Calu3 (cell line): ENCODE data around the gene SORBS1. TPM values are rescaled to one million over a fixed set of nuclear protein-coding genes. Genes with fewer than 3 reads are reported as not detected.

ENCODE experiments used
- BruUV-seq: library from RNA; stranded (reverse); fragments of 400-500 nt; replicated peaks from 2 replicates; lab custom pipeline; 2021; lab: Mats Ljungman, UMichigan
- CTCF ChIA-PET: fragments of 300-600 bp; sonication (Branson Sonifier 250); formaldehyde crosslinking; loops from one replicate; lab custom pipeline; 2022; ENCODE audit warnings: antibody characterized with exemption; lab: Charles Lee
- DNase-seq: peaks from one replicate; pipeline ENCODE4 v3.0.0; 2022
- H3K27ac Mint-ChIP-seq: one replicate; pipeline ENCODE4 v1.8.0; 2022; ENCODE audit warnings: mixed read lengths; ENCODE audit not compliant: unreplicated experiment
- H3K27me3 Mint-ChIP-seq: one replicate; pipeline ENCODE4 v1.8.0; 2022; ENCODE audit warnings: mixed read lengths; ENCODE audit not compliant: unreplicated experiment
- H3K36me3 Mint-ChIP-seq: one replicate; pipeline ENCODE4 v1.8.0; 2022; ENCODE audit warnings: mild to moderate bottlenecking, moderate library complexity, mixed read lengths; ENCODE audit not compliant: insufficient read depth, unreplicated experiment
- H3K4me1 Mint-ChIP-seq: one replicate; pipeline ENCODE4 v1.8.0; 2022; ENCODE audit warnings: mild to moderate bottlenecking, low read depth, mixed read lengths; ENCODE audit not compliant: unreplicated experiment
- H3K4me3 Mint-ChIP-seq: one replicate; pipeline ENCODE4 v1.8.0; 2022; ENCODE audit warnings: mild to moderate bottlenecking, low read depth, moderate library complexity, mixed read lengths; ENCODE audit not compliant: unreplicated experiment
- H3K9me3 Mint-ChIP-seq: one replicate; pipeline ENCODE4 v1.8.0; 2022; ENCODE audit warnings: low read depth, mixed read lengths; ENCODE audit not compliant: unreplicated experiment
- CTCF ChIP-seq: fragments of 200-600 bp; IDR thresholded peaks from one replicate; pipeline ENCODE4 v1.8.0; 2022; ENCODE audit warnings: antibody characterized with exemption; ENCODE audit not compliant: unreplicated experiment
- intact Hi-C: fragments of 100-400 bp; cut with micrococcal nuclease; formaldehyde crosslinking; loops from one replicate; pipeline ENCODE4 v1.10.0; 2022; ENCODE audit not compliant: unreplicated experiment
- total RNA-seq: library from RNA; stranded (reverse); gene quantifications from 2 replicates; pipeline ENCODE4 v1.2.3, GENCODE V29; 2022

The SORBS1 gene
- total RNA-seq, 1 experiment from 2014 or later = 2.8 TPM

GRCh38 chr10:95578619-95579018 lies 17.4 kb upstream of the SORBS1 start:
- intact Hi-C loops = no loop called here
- Mint-ChIP-seq H3K4me1 (no peaks in the 10 kb centered on the region), H3K36me3 (no peaks in the 10 kb centered on the region), H3K27ac (no peak overlapping the region), H3K4me3 (no peak overlapping the region), H3K27me3 (peaks cover 74% of the 10 kb centered on the region), H3K9me3 (no peaks in the 10 kb centered on the region)
- TF ChIP-seq CTCF = no peak
- no TSS peak for BruUV-seq
- DNase-seq = no peak
- CTCF ChIA-PET = no interaction called here

GRCh38 chr10:95574649-95575365 lies 13.6 kb upstream of the SORBS1 start:
- TF ChIP-seq CTCF = no peak
- H3K36me3 Mint-ChIP-seq = no peaks in the 10 kb centered on the region

GRCh38 chr10:95573964-95574604 lies 12.9 kb upstream of the SORBS1 start:
- BruUV-seq = no TSS peak
- intact Hi-C loops = no loop called here
- no peaks in the 10 kb centered on the region for H3K36me3 Mint-ChIP-seq
- H3K4me3 Mint-ChIP-seq = no peak overlapping the region
- CTCF ChIA-PET = no interaction called here
- TF ChIP-seq CTCF = no peak
- DNase-seq = no peak
- H3K27ac Mint-ChIP-seq = no peak overlapping the region
- no peaks in the 10 kb centered on the region for H3K9me3 Mint-ChIP-seq
- H3K4me1 Mint-ChIP-seq = no peaks in the 10 kb centered on the region
- peaks cover 35% of the 10 kb centered on the region for H3K27me3 Mint-ChIP-seq

More at GRCh38 chr10:95574649-95575365, 13.6 kb upstream of the SORBS1 start:
- Mint-ChIP-seq H3K4me3 (no peak overlapping the region), H3K9me3 (no peaks in the 10 kb centered on the region), H3K27me3 (peaks cover 42% of the 10 kb centered on the region), H3K27ac (no peak overlapping the region), H3K4me1 (no peaks in the 10 kb centered on the region)
- intact Hi-C loops = no loop called here
- BruUV-seq = no TSS peak
- CTCF ChIA-PET = no interaction called here
- no peak for DNase-seq

- BruUV-seq = no TSS peak
- Mint-ChIP-seq H3K4me1 (no peaks in the 10 kb centered on the region), H3K4me3 (no peak overlapping the region), H3K27me3 (peaks cover 29% of the 10 kb centered on the region), H3K27ac (no peak overlapping the region), H3K36me3 (no peaks in the 10 kb centered on the region), H3K9me3 (no peaks in the 10 kb centered on the region)
- intact Hi-C loops = no loop called here
- DNase-seq = no peak
- CTCF ChIA-PET = no interaction called here
- no peak for TF ChIP-seq CTCF
Measured at GRCh38 chr10:95573527-95573926, 12.4 kb upstream of the SORBS1 start.
